Activated naive CD4-positive, alpha-beta T cell treated with anti-CD3 and anti-CD28 coated beads, Interleukin-2, amount 10 ng/mL, durations not matched to agents 7 days and 5 days (primary cell): ENCODE data around the gene TRUB1.

Experiments used
- CTCF ChIA-PET: fragments of 350-600 bp; sonication (Branson Sonifier 250); formaldehyde crosslinking; loops from one replicate; lab custom pipeline; 2021; ENCODE audit warnings: antibody characterized with exemption; lab: Charles Lee
- DNase-seq: peaks from one replicate; pipeline ENCODE4 v3.0.0-alpha.2; 2020
- H3K27ac Mint-ChIP-seq: one replicate; pipeline ENCODE4 v1.8.0; 2021; ENCODE audit warnings: mild to moderate bottlenecking, moderate library complexity, mixed read lengths
- H3K27me3 Mint-ChIP-seq: one replicate; pipeline ENCODE4 v1.8.0; 2021; ENCODE audit warnings: mild to moderate bottlenecking, mixed read lengths
- H3K36me3 Mint-ChIP-seq: one replicate; pipeline ENCODE4 v1.8.0; 2021; ENCODE audit warnings: mixed read lengths
- H3K4me1 Mint-ChIP-seq: one replicate; pipeline ENCODE4 v1.8.0; 2021; ENCODE audit warnings: mixed read lengths
- H3K4me3 Mint-ChIP-seq: one replicate; pipeline ENCODE4 v1.8.0; 2021; ENCODE audit warnings: mild to moderate bottlenecking, moderate library complexity, mixed read lengths
- H3K9me3 Mint-ChIP-seq: one replicate; pipeline ENCODE4 v1.8.0; 2021; ENCODE audit warnings: mixed read lengths

TRUB1 gene

GRCh38 chr10:114973997-114974396 lies 36.0 kb downstream of the TRUB1 start:
- CTCF ChIA-PET: interaction anchor here (0.7 kb wide), 1 partner anchor 97 kb away, joined by 3 read pairs; no protein-coding TSS in a partner anchor
- no peak for DNase-seq
- H3K4me3 Mint-ChIP-seq: no peak overlapping the region
- H3K27ac Mint-ChIP-seq: no peak overlapping the region
- H3K9me3 Mint-ChIP-seq: no peaks in the 10 kb centered on the region
- peaks cover 13% of the 10 kb centered on the region for H3K36me3 Mint-ChIP-seq
- H3K27me3 Mint-ChIP-seq: no peaks in the 10 kb centered on the region
- peaks cover 11% of the 10 kb centered on the region for H3K4me1 Mint-ChIP-seq

GRCh38 chr10:114974625-114975024 lies 36.6 kb downstream of the TRUB1 start:
- Mint-ChIP-seq H3K9me3 (no peaks in the 10 kb centered on the region), H3K27me3 (no peaks in the 10 kb centered on the region), H3K4me1 (peaks cover 9% of the 10 kb centered on the region), H3K36me3 (peaks cover 13% of the 10 kb centered on the region), H3K27ac (no peak overlapping the region), H3K4me3 (no peak overlapping the region)
- no peak for DNase-seq
- CTCF ChIA-PET: interaction anchor here (1.3 kb wide), 1 partner anchor 27 kb away, joined by 3 read pairs; no protein-coding TSS in a partner anchor

DNA sequence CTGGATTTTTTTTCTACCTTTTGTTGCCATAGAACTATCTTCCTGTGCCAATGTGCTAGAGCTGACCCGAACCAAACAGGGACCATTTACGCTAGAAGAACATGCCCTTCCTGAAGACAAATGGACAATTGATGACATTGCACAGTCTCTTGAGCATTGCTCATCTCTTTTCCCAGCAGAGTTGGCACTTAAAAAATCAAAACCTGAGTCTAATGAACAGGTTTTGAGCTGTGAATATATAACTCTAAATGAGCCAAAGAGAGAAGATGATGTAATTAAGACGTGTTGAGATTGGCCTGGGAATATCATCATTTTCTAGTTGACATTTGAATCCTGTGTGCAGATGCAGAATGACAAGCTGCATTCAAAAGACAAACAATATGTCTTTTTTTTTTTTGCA lies 37.1 kb downstream of the TRUB1 start:
- CTCF ChIA-PET: interaction anchor here (1.3 kb wide), 1 partner anchor 26 kb away, joined by 3 read pairs; no protein-coding TSS in a partner anchor
- H3K9me3 Mint-ChIP-seq: no peaks in the 10 kb centered on the region
- no peak overlapping the region for H3K4me3 Mint-ChIP-seq
- peaks cover 13% of the 10 kb centered on the region for H3K36me3 Mint-ChIP-seq
- no peak for DNase-seq
- H3K4me1 Mint-ChIP-seq: peaks cover 9% of the 10 kb centered on the region
- no peak overlapping the region for H3K27ac Mint-ChIP-seq
- no peaks in the 10 kb centered on the region for H3K27me3 Mint-ChIP-seq

DNA sequence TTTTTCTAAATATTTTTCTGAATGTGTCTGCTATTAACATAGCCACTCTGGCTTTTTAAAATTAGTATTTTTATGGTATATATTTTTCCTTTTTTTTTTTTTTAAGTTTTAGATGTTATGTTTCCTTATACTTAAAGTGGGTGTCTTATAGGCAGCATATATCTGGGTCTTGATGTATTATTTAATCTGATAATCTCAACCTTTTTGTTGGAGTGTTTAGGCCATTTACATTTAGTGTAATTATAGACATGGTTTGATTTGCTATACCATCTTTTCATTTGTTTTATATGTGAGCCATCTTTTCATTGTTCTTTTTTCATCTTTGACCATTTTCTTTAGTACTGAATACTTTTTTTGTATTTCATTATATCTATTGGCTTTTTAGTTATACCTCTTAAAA lies 45.0 kb downstream of the TRUB1 start:
- no peaks in the 10 kb centered on the region for H3K4me1 Mint-ChIP-seq
- H3K27me3 Mint-ChIP-seq: no peaks in the 10 kb centered on the region
- H3K4me3 Mint-ChIP-seq: no peak overlapping the region
- no peak overlapping the region for H3K27ac Mint-ChIP-seq
- peaks cover 27% of the 10 kb centered on the region for H3K36me3 Mint-ChIP-seq
- CTCF ChIA-PET: no interaction called here
- no peak for DNase-seq
- H3K9me3 Mint-ChIP-seq: peaks cover 19% of the 10 kb centered on the region

GRCh38 chr10:114987995-114988394 lies 50.0 kb downstream of the TRUB1 start:
- H3K36me3 Mint-ChIP-seq: peaks cover 20% of the 10 kb centered on the region
- H3K9me3 Mint-ChIP-seq: peaks cover 13% of the 10 kb centered on the region
- no peaks in the 10 kb centered on the region for H3K4me1 Mint-ChIP-seq
- no peak overlapping the region for H3K4me3 Mint-ChIP-seq
- H3K27ac Mint-ChIP-seq: no peak overlapping the region
- H3K27me3 Mint-ChIP-seq: no peaks in the 10 kb centered on the region
- DNase-seq: no peak
- CTCF ChIA-PET: no interaction called here

GRCh38 chr10:114990586-114990985 lies 52.6 kb downstream of the TRUB1 start:
- CTCF ChIA-PET: no interaction called here
- H3K9me3 Mint-ChIP-seq: no peaks in the 10 kb centered on the region
- no peaks in the 10 kb centered on the region for H3K4me1 Mint-ChIP-seq
- no peak for DNase-seq
- no peak overlapping the region for H3K4me3 Mint-ChIP-seq
- H3K27me3 Mint-ChIP-seq: no peaks in the 10 kb centered on the region
- H3K36me3 Mint-ChIP-seq: peaks cover 2% of the 10 kb centered on the region
- no peak overlapping the region for H3K27ac Mint-ChIP-seq

- Mint-ChIP-seq H3K27ac (no peak overlapping the region), H3K9me3 (no peaks in the 10 kb centered on the region), H3K4me1 (no peaks in the 10 kb centered on the region), H3K27me3 (no peaks in the 10 kb centered on the region), H3K4me3 (no peak overlapping the region), H3K36me3 (peaks cover 2% of the 10 kb centered on the region)
- CTCF ChIA-PET: no interaction called here
- no peak for DNase-seq
These were observed 53.0 kb downstream of the TRUB1 start for GRCh38 chr10:114990991-114991390.

GRCh38 chr10:114992189-114992775 lies 54.3 kb downstream of the TRUB1 start:
- Mint-ChIP-seq H3K27me3 (no peaks in the 10 kb centered on the region), H3K9me3 (no peaks in the 10 kb centered on the region), H3K4me3 (no peak overlapping the region), H3K4me1 (no peaks in the 10 kb centered on the region), H3K27ac (no peak overlapping the region), H3K36me3 (peaks cover 2% of the 10 kb centered on the region)
- DNase-seq: no peak
- CTCF ChIA-PET: no interaction called here

DNA sequence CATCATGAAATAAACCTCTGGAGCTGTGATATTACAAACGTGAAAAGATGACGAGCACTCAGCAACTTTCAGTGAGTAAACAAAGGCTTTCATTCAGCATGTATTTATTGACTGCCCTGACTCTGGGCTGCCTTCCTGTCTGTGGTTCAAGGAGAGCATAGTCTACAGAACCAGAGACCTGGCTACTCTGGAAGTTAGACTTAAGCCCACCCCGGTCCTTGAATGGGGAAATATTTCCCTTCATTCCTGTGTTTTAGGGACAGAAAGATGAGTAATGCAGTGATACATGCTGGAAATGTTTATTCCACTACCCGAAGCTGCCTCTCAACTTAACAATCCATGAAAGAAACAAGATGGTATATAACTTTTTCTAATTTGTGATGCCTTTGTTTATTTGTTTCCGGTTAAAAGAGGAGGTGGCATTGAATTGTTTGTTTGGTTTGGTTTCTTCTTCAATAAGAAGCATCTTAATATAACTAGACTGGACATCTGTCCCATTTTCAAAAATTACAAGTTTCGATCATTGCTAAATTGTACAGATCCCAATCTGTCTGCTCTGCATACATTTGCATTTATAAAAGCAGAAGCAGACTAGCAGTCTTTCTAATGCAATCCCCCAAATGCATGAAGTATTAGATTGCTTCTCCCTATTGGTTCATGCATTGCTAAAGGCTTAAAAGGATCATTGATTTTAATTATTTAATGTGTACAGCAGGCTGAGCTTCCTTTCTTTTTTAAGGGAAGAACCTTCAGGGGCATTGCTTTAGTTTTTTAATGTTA lies 57.7 kb downstream of the TRUB1 start:
- CTCF ChIA-PET: no interaction called here
- Mint-ChIP-seq H3K4me1 (no peaks in the 10 kb centered on the region), H3K36me3 (no peaks in the 10 kb centered on the region), H3K9me3 (no peaks in the 10 kb centered on the region), H3K27ac (no peak overlapping the region), H3K4me3 (no peak overlapping the region), H3K27me3 (no peaks in the 10 kb centered on the region)
- DNase-seq: no peak

GRCh38 chr10:114996542-114996941 lies 58.5 kb downstream of the TRUB1 start:
- CTCF ChIA-PET: interaction anchor here (1.2 kb wide), 1 partner anchor 117 kb away, joined by 3 read pairs; no protein-coding TSS in a partner anchor
- Mint-ChIP-seq H3K4me1 (no peaks in the 10 kb centered on the region), H3K36me3 (no peaks in the 10 kb centered on the region), H3K27me3 (no peaks in the 10 kb centered on the region), H3K27ac (no peak overlapping the region), H3K9me3 (no peaks in the 10 kb centered on the region), H3K4me3 (no peak overlapping the region)
- no peak for DNase-seq

GRCh38 chr10:114998993-114999392 lies 61.0 kb downstream of the TRUB1 start:
- Mint-ChIP-seq H3K27me3 (peaks cover 5% of the 10 kb centered on the region), H3K4me3 (no peak overlapping the region), H3K27ac (no peak overlapping the region), H3K4me1 (no peaks in the 10 kb centered on the region), H3K9me3 (no peaks in the 10 kb centered on the region), H3K36me3 (no peaks in the 10 kb centered on the region)
- DNase-seq: no peak
- CTCF ChIA-PET: no interaction called here

DNA sequence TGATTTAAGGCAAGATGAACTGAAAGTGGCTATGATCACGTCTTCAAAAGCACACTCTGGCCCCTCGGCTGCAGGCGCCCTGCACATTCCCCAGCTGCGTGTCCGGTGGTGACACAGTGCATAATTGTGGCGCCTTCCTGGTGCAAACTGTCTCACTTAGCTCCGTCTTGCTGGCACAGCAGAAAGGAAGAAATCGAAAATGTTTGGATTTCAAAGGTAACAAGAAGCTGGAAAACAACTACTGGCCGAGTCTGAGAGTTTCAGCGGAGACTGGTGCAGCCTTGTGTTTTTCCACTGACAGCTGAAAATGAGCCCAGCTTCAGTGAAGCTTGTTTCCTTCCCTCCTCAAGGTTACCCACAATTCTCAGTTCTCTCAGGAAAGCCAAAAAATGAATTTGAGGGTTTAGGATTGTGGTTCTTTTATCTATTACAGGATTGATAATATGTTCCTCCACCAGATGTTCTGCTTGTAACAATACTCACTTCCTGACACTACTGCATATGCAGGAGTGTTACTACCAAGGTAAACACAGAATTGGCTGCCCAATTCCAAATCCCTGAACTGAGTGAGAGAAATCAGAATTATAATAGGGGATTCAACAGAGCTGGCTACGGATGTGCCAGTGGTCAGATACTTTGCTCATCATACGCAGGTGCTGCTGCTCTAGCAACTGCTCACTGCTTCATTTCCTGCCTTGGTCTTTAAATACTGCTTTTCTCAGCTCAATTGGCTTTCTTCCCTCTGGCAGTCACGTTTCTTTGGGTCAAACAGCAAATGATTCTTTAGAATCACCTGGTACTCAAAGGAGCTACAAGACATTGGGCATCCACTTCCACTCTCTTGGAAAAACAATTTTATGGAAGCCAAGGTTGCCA lies 63.7 kb downstream of the TRUB1 start:
- CTCF ChIA-PET: interaction anchor here (0.7 to 0.9 kb wide), 2 partner anchors 26 to 125 kb away, joined by 3 read pairs; no protein-coding TSS in a partner anchor
- no peak overlapping the region for H3K27ac Mint-ChIP-seq
- H3K27me3 Mint-ChIP-seq: peaks cover 11% of the 10 kb centered on the region
- H3K4me3 Mint-ChIP-seq: no peak overlapping the region
- DNase-seq: no peak
- H3K4me1 Mint-ChIP-seq: no peaks in the 10 kb centered on the region
- no peaks in the 10 kb centered on the region for H3K9me3 Mint-ChIP-seq
- no peaks in the 10 kb centered on the region for H3K36me3 Mint-ChIP-seq

- Mint-ChIP-seq H3K4me1 (no peaks in the 10 kb centered on the region), H3K36me3 (no peaks in the 10 kb centered on the region), H3K9me3 (no peaks in the 10 kb centered on the region), H3K27me3 (peaks cover 11% of the 10 kb centered on the region), H3K4me3 (no peak overlapping the region), H3K27ac (no peak overlapping the region)
- DNase-seq: no peak
- CTCF ChIA-PET: no interaction called here
These were observed 65.4 kb downstream of the TRUB1 start for GRCh38 chr10:115003396-115003795.

DNA sequence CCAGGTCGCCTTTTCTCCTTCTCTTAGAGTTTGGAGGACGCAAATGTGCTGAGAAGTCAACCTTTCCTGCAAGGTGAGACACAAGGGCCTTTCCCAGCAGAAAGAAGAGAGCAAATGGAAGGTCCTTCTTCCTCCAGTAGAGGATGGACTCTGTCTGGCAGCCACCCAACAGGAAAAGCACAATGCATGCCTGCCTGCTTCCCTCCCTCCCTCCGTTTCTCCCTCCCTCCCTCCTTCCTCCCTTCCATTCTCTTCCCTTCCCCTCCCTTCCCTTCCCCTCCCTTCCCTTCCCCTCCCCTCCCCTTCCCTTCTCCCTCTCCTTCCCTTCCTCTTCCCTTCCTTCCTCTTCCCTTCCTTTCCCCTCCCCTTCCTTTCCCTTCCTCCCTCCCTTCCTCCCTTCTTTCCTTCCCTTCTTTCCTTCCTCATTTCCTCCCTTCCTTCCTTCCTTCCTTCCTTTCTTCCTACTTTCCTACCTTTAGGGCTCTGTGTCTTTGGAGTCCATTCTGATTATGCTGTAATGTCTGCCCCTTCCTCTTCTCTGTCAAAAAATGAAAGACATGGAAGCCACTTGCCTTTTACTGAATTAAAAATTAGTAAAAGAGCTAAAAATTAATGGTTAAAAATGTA lies 66.4 kb downstream of the TRUB1 start:
- no peak overlapping the region for H3K4me3 Mint-ChIP-seq
- no peaks in the 10 kb centered on the region for H3K36me3 Mint-ChIP-seq
- CTCF ChIA-PET: no interaction called here
- H3K4me1 Mint-ChIP-seq: no peaks in the 10 kb centered on the region
- H3K27me3 Mint-ChIP-seq: peaks cover 11% of the 10 kb centered on the region
- DNase-seq: no peak
- H3K9me3 Mint-ChIP-seq: no peaks in the 10 kb centered on the region
- no peak overlapping the region for H3K27ac Mint-ChIP-seq
